ENCODE results near the gene AGPAT2.
"Not testable (repeated sequence)": the region's sequence is repeated elsewhere in the genome, so short reads cannot be mapped to it uniquely, and the experiment has no call there.

AGPAT2 gene

GRCh38 chr9:136714096-136714892 is 27.0 kb upstream of the AGPAT2 start:
- Mint-ChIP-seq H3K9me3 (no peaks in the 10 kb centered on the region), H3K4me3 (no peak overlapping the region), H3K27me3 (peaks cover 86% of the 10 kb centered on the region), H3K4me1 (ENCODE audit: low read depth) (peaks cover 18% of the 10 kb centered on the region), H3K27ac (no peak overlapping the region), H3K36me3 (ENCODE audit: low read depth) (no peaks in the 10 kb centered on the region)
- intact Hi-C loops (cut with micrococcal nuclease): no loop called here

GRCh38 chr9:136713550-136713949 is 26.3 kb upstream of the AGPAT2 start:
- H3K27ac Mint-ChIP-seq: no peak overlapping the region
- no peak overlapping the region for H3K4me3 Mint-ChIP-seq
- no peaks in the 10 kb centered on the region for H3K36me3 Mint-ChIP-seq (ENCODE audit: low read depth)
- H3K9me3 Mint-ChIP-seq: no peaks in the 10 kb centered on the region
- intact Hi-C loops (cut with micrococcal nuclease): no loop called here
- peaks cover 14% of the 10 kb centered on the region for H3K4me1 Mint-ChIP-seq (ENCODE audit: low read depth)
- peaks cover 86% of the 10 kb centered on the region for H3K27me3 Mint-ChIP-seq

- H3K4me1 Mint-ChIP-seq (ENCODE audit: low read depth): peaks cover 14% of the 10 kb centered on the region
- no peak overlapping the region for H3K27ac Mint-ChIP-seq
- H3K27me3 Mint-ChIP-seq: peaks cover 84% of the 10 kb centered on the region
- intact Hi-C loops (cut with micrococcal nuclease): no loop called here
- H3K36me3 Mint-ChIP-seq (ENCODE audit: low read depth): no peaks in the 10 kb centered on the region
- no peaks in the 10 kb centered on the region for H3K9me3 Mint-ChIP-seq
- H3K4me3 Mint-ChIP-seq: no peak overlapping the region
Observed at GRCh38 chr9:136712690-136713544, 25.7 kb upstream of the AGPAT2 start.

DNA sequence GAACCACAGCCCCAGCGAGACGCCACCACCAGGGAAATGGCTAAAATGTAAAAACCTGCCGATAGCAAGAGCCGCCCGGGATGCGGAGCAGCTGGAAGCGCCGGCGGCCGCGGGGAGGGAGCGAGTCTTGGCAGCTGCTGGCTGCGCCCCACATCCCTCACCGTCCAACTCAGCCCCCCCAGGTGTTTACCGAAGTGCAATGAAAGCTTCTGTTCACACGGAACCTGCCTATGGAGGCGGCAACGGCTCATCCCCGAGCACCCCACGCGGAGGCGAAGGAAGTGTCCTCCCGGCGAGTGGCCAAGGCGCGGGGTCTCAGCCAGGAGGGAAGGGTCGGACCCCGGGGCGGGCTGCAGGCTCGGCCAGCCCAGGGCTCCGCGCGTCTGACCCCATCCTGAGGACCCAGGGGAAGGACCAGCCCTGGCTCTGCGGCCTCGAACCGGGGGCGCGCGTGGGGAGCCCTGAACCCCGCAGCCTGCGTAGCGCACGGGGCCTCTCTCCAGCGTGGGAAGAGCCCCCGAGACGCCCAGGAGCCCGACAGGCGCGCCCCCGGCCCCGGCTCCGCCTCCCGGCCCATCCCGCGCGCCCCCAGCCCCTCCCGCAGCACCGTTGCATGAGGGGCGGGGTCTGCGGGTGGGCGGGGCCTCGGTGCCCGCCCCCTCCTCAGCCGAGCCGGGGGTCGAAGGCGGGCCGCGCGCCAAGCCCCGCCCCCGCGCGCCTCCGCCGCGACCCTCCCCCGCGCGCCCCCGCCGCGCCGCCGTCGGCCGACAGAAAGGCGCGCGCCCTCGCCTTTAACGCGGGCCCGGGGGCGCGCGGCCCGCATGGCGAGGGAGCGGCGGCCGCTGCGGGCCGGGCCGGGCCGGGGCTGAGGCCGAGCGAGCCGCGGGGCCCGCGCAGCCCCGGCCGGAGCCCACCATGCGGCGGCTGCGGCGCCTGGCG is 24.8 kb upstream of the AGPAT2 start, which contains the start of gene DIPK1B:
TSS of gene DIPK1B (plus strand) at position 822 of the 939 bp plus-strand sequence. CDS start at position 916, 94 bp downstream.
- intact Hi-C loops (cut with micrococcal nuclease): no loop called here
- no peaks in the 10 kb centered on the region for H3K36me3 Mint-ChIP-seq (ENCODE audit: low read depth)
- peaks cover 14% of the 10 kb centered on the region for H3K4me1 Mint-ChIP-seq (ENCODE audit: low read depth)
- peak within 1 kb of the TSS; percentile 61 for H3K4me3 Mint-ChIP-seq
- H3K27ac Mint-ChIP-seq: no peak within 1 kb of the TSS
- H3K9me3 Mint-ChIP-seq: no peaks in the 10 kb centered on the region
- H3K27me3 Mint-ChIP-seq: peaks cover 76% of the 10 kb centered on the region

DNA sequence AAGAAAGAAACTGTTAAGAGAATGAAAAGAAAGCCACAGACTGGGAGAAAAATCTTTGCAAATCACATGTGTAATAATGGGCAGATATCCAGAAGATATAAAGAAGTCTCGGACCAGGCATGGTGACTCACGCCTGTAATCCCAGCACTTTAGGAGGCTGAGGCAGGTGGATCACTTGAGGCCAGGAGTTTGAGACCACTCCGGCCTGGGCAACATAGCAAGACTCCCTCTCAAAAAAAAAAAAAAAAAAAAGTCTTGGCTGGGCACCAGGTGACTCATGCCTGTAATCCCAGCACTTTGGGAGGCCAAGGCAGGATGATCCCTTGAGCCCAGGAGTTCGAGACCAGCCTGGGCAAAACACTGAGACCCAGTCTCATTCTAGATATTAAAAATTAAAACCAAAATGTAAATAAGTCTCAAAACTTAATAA is 24.0 kb upstream of the AGPAT2 start:
- not testable (repeated sequence) for H3K4me3 Mint-ChIP-seq; H3K27ac Mint-ChIP-seq; H3K36me3 Mint-ChIP-seq (ENCODE audit: low read depth)

GRCh38 chr9:136710543-136710942 is 23.3 kb upstream of the AGPAT2 start:
- H3K27me3 Mint-ChIP-seq: peaks cover 69% of the 10 kb centered on the region
- H3K4me1 Mint-ChIP-seq (ENCODE audit: low read depth): peaks cover 20% of the 10 kb centered on the region
- H3K36me3 Mint-ChIP-seq (ENCODE audit: low read depth): no peaks in the 10 kb centered on the region
- intact Hi-C loops (cut with micrococcal nuclease): no loop called here
- H3K4me3 Mint-ChIP-seq: no peak overlapping the region
- H3K9me3 Mint-ChIP-seq: no peaks in the 10 kb centered on the region
- H3K27ac Mint-ChIP-seq: no peak overlapping the region

More for the DNA sequence above, 24.0 kb upstream of the AGPAT2 start:
- H3K4me1 Mint-ChIP-seq (ENCODE audit: low read depth): peaks cover 14% of the 10 kb centered on the region
- peaks cover 72% of the 10 kb centered on the region for H3K27me3 Mint-ChIP-seq
- H3K9me3 Mint-ChIP-seq; intact Hi-C loops (cut with micrococcal nuclease): not testable (repeated sequence)

GRCh38 chr9:136709454-136710109 is 22.3 kb upstream of the AGPAT2 start:
- intact Hi-C loops (cut with micrococcal nuclease): no loop called here
- H3K9me3 Mint-ChIP-seq: no peaks in the 10 kb centered on the region
- peaks cover 65% of the 10 kb centered on the region for H3K27me3 Mint-ChIP-seq
- no peaks in the 10 kb centered on the region for H3K36me3 Mint-ChIP-seq (ENCODE audit: low read depth)
- H3K27ac Mint-ChIP-seq: no peak overlapping the region
- peaks cover 20% of the 10 kb centered on the region for H3K4me1 Mint-ChIP-seq (ENCODE audit: low read depth)
- no peak overlapping the region for H3K4me3 Mint-ChIP-seq

- Mint-ChIP-seq H3K4me1 (ENCODE audit: low read depth) (peaks cover 18% of the 10 kb centered on the region), H3K36me3 (ENCODE audit: low read depth) (no peaks in the 10 kb centered on the region), H3K9me3 (no peaks in the 10 kb centered on the region), H3K27ac (no peak overlapping the region), H3K27me3 (peaks cover 55% of the 10 kb centered on the region), H3K4me3 (no peak overlapping the region)
- intact Hi-C loops (cut with micrococcal nuclease): no loop called here
Observed at GRCh38 chr9:136707849-136708517, 20.7 kb upstream of the AGPAT2 start.

DNA sequence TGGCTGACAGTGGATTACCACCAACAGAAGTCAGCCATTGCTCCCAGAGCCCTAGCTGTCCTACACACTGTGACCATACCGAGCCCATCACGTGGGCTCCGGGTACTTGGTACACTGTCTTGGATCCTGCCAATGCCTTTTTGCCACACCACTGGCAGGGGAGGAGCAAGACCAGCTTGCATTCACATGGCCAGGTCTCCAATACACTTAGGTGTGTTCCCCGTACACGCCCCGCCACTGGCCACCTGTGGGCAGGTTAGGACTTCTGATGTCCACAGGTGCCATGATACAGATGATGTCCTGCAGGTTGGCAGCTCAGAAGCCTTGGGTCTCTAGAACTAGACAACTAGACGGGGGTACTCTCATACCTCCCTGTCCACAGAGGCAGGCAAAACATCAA is 19.8 kb upstream of the AGPAT2 start:
- Mint-ChIP-seq H3K27me3 (peaks cover 61% of the 10 kb centered on the region), H3K36me3 (ENCODE audit: low read depth) (no peaks in the 10 kb centered on the region), H3K4me3 (no peak overlapping the region), H3K4me1 (ENCODE audit: low read depth) (peaks cover 20% of the 10 kb centered on the region), H3K27ac (no peak overlapping the region), H3K9me3 (no peaks in the 10 kb centered on the region)
- intact Hi-C loops (cut with micrococcal nuclease): no loop called here

DNA sequence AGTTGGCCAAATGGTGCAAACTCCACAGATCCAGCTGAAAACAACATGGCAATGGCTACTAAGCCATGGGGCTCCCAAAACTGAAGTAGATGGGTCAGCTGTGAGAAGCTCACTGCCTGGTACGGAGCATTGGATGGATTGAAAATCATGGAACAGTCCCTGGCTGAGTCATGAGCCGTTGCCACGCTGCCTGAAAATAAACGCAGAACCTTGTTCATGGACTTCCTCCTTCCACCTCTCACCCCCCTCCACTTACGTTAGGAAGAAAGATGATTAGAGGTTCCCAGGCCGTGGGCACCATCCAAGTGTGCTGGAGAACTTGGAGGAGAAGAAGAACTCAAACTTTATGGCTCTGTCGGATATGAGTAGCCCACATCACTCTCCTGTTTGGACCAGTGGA is 18.3 kb upstream of the AGPAT2 start:
- no peak overlapping the region for H3K4me3 Mint-ChIP-seq
- no peak overlapping the region for H3K27ac Mint-ChIP-seq
- H3K9me3 Mint-ChIP-seq: no peaks in the 10 kb centered on the region
- no peaks in the 10 kb centered on the region for H3K36me3 Mint-ChIP-seq (ENCODE audit: low read depth)
- peaks cover 62% of the 10 kb centered on the region for H3K27me3 Mint-ChIP-seq
- intact Hi-C loops (cut with micrococcal nuclease): no loop called here
- H3K4me1 Mint-ChIP-seq (ENCODE audit: low read depth): peaks cover 33% of the 10 kb centered on the region

GRCh38 chr9:136704741-136705140 is 17.5 kb upstream of the AGPAT2 start:
- H3K36me3 Mint-ChIP-seq (ENCODE audit: low read depth); intact Hi-C loops (cut with micrococcal nuclease): not testable (repeated sequence)

DNA sequence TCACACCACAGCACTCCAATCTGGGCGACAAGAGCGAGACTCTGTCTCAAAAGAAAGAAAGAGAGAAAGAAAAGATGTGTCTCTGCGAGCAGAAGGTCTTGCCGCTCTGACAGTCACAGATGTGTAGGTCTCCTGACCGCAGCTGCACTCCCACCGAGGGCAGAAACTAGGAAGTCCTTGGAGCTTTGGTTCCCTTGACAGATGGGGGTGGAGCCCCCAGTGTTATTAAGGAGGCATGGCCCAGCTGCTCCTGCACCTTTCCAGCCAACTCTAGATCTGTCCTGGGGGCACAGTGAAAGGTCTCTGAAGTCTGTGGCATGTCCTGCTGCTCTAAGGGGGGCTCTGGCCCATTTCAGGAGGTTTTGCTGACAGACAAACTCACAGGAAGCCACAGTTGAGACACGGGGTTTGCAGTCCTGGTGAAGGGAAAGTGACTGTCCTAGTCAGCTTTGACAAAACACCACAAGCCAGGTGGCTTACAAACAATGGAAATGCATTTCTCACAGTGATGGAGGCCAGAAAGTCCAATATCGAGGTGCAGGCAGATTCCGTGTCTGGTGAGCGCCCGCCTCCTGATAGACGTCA is 16.1 kb upstream of the AGPAT2 start:
- Mint-ChIP-seq H3K36me3 (ENCODE audit: low read depth) (no peaks in the 10 kb centered on the region), H3K27ac (peak overlapping the region; percentile 9), H3K27me3 (peaks cover 54% of the 10 kb centered on the region), H3K4me3 (no peak overlapping the region), H3K4me1 (ENCODE audit: low read depth) (peaks cover 46% of the 10 kb centered on the region), H3K9me3 (no peaks in the 10 kb centered on the region)
- intact Hi-C loops (cut with micrococcal nuclease): no loop called here

More at GRCh38 chr9:136704741-136705140, 17.5 kb upstream of the AGPAT2 start:
- not testable (repeated sequence) for H3K4me3 Mint-ChIP-seq, H3K27ac Mint-ChIP-seq, H3K9me3 Mint-ChIP-seq
- peaks cover 40% of the 10 kb centered on the region for H3K4me1 Mint-ChIP-seq (ENCODE audit: low read depth)
- peaks cover 59% of the 10 kb centered on the region for H3K27me3 Mint-ChIP-seq

Measured in dendritic cell treated with granulocyte-macrophage colony-stimulating factor and Interleukin-4, amounts not matched to agents 40 ng/mL and 50 ng/mL, for 4 days (primary cell).